Astrocyte of the hippocampus (primary cell): Measurements from ENCODE around the gene SOD3.
A peak's percentile ranks its signal among the peaks of the same experiment; 100 is the strongest.

Source experiments
- DNase-seq: peaks from one replicate; pipeline ENCODE4 v3.0.0; 2011; ENCODE audit warnings: low read depth, low spot score

SOD3 gene

DNA sequence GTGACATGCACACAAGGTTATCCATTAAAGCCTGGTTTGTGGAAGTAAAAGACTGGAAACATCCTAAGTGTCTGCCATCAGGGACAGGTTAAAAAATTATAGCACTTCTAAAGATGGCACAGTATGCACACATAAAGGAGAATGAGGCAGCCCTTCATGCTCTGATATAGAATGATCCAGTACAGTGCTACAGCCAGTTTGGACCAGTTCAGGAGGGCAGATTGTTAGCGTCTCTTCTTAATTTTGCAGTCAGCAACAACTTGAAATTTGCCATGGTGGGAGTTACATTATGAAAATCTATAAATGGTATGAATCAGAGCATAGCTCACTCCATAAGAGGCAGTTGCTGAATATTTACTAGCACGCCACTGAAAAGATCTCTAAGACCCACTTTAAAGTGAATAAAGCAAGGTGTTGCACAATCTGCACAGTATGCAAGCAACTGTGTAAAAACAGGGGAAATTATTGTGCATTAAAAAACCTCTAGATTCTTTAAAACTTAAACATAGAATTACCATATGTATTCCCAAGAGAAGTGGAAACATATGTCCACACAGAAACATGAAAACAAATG, 20.3 kb upstream of the SOD3 start:
- no peak for DNase-seq

DNA sequence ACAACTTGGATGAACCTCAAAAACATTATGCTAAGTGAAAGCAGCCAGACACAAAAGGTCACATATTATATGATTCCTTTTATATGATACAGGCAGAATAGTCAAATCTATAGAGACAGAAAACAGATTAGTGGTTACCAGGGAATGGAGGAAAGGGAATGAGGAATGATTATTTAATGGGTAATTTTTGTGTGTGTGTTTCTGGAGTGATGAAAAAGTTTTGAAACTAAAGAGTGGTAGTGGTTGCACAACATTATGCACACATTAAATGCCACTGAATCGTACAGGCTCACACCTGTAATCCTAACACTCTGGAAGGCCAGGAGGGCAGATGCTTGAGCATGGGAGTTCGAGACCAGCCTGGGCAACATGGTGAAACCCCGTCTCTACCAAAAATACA, 19.6 kb upstream of the SOD3 start:
- no peak for DNase-seq

DNA sequence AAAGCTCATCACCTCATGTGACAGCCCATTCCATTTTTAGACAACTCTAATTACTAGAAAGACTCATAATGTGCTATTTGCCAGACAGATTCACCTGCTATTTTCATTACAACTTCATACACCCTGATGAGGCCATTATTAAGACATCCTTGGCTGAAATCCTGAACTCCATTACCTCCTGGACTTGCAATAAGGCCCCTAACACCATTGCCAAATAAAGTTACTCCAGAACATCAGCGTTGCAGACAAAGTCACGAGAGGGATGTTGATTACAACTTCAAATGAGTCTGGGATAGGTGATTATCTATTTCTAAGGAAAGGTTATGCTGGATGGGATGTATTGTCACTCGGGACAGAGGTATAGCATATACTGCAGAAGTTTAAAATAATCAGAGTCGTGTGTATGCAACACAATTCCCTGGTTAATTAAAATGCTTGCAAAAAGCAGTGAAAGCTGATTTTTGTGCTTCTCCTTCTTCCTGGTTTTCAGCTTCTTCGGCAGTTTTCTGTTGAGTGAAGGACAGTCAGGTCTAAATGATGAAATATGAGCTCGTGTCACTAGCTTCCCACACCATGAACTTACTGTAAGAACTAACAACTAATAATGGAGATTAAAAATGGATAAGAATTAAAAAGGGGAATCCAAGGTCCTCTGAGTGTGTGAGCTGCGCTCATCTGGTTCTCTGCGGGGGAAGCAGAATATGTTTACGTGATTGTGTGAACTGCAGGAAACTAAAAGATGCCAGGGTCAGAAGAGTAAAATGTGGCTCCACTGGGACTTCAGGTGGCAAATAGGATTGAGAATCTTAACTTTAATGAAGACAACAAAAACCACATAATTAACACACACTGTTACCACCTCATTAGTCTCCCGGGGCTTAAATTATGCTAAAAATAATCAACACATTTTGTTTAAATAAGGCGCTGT, 17.6 kb upstream of the SOD3 start:
- no peak for DNase-seq

DNA sequence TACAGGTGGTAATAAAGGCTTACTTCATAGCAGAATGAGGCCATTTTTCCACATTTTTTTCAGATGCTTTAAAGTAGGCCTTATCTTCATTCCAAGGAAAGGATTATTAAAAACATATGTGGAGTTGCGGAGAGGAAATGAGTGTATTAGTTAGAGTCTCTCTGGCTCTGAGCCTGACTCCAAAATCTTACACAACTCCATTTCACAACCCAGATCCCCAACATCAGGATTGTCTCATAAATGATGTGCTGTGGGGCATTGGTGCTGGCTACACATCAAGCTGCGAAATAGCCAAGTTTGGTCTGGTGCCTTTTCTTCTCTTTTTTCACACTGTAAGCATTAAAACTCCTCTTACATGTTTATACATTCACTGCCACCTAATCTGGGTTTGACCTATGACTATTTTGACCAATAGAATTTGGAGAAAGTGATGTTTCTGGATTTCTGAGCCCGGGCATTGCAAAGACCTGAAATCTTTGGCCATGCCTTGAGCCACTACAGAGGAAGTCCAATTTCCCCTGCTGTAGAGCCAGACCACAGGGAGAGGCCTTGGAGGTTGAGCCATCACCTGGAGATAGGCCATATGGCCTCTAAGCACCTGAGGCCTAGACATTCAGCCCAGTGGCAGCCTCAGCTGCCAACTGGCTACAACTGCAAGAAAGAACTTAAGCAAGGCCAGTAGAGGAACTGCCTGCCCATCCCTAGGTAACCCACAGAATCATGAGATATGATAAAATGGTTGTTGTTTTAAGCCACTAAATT, 16.7 kb upstream of the SOD3 start:
- DNase-seq: peak; percentile 31

DNA sequence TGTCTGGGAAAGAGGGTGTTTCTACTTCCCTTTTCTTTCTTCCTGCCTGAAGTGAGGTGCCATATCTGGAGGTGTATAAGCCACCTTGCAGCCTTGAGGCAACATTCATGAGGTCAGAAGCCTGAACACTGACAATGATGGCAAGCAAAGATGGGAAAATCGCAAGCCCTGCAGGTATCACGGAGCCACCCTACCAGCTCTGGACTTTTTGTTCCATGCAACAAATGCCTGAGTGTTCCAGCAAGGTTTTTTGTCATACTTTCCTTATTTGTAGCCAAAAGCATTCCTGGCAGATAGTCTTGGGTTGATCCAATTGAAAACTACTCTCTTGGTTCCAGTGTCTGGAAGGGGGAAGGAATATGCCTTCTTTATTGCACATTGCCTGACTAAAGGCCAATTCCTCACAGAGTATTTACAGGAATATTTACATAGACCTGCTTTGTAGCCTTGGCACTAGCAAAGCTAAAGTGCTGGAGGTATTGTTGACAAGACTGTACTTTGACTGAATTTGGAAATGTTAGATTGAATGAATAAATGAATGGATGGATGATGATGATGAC, 14.4 kb upstream of the SOD3 start:
- no peak for DNase-seq

DNA sequence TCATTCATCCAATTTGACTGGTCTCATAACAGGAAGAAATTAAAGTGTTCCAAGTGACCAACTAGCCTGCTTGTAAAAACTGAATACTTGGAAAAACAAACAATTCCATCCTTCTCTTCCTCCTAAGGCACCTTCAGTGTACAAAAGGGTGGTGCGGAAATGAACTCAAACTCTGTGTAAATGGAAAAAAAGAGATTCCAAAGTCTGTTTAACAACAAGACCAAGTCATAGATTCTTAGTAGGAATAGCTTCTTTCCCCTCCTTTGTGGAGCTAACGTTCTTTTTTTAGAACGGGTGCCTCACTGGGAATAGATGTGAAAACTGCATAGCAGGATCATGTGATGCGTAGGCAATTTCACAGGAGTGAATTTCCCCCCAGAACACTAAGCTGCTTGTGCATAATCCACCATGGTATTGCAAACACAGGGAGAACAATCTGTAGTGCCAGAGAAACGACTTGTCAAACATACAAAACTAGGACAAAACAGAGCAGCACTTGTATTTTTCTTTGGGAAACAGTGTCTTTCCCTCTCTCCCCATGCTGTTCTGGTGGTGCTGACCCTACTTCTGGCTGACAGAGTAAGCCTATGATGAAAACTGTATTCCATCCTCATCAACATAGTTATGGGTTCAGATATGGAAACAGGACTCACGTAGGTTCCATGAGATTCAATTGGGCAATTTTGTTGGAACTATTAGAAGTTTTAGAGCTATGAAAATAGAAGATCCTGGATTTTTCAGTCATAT, 13.2 kb upstream of the SOD3 start:
- DNase-seq: no peak

DNA sequence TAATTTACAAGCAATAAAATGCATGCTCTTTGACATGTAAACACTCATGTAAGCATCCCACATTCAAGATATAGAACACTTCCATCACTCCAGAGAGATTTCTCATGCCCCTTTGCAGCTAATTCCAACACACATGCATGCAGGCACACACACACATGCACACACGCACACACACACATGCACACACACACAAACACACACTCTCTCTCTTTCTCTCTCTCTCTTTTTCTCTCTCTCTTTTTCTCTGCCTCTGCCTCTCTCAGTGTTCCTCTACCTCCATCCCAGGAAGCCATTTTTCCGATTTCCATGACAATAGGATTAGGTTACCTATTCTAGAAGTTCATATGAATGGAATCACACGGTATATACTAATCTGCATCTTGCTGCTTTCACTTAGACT, 11.9 kb upstream of the SOD3 start:
- no peak for DNase-seq

DNA sequence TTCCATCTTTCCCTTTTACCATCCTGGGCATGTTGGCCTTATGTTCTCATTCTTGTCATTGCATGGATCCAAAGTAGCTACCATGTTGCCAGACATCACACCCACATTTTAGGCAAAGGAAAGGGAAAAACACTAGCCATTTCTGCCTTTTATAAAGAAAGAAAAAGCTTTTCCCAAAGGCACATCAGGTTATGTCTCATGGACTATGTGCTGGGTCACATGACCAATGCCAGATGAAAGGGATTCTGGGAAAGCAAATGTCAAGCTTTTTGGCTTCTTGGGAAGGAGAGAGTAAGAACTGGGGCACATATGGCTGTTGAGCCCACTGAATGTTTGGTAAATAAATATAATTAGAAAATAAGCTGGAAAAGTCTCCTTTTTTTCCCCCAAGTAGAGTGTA, 4.3 kb upstream of the SOD3 start:
- no peak for DNase-seq

DNA sequence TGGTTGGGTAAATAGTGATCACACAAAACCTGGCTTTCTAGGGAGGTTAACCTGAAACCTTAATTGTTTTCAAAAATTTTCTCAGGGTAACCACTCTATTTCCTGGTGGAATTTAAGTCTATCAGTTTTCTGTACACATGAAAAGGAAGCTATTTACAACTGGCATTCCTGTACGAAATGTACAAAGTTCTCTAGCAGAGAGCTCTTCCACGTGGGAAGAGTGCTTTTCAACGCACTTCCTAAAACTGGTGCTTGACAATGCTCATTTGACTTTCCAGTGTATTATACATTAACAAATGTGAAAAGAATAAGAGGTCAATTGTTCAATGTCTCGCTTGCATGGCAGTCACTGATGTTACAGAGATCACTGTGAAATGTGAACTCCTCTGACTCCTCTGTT, 2.8 kb upstream of the SOD3 start:
- DNase-seq: no peak

DNA sequence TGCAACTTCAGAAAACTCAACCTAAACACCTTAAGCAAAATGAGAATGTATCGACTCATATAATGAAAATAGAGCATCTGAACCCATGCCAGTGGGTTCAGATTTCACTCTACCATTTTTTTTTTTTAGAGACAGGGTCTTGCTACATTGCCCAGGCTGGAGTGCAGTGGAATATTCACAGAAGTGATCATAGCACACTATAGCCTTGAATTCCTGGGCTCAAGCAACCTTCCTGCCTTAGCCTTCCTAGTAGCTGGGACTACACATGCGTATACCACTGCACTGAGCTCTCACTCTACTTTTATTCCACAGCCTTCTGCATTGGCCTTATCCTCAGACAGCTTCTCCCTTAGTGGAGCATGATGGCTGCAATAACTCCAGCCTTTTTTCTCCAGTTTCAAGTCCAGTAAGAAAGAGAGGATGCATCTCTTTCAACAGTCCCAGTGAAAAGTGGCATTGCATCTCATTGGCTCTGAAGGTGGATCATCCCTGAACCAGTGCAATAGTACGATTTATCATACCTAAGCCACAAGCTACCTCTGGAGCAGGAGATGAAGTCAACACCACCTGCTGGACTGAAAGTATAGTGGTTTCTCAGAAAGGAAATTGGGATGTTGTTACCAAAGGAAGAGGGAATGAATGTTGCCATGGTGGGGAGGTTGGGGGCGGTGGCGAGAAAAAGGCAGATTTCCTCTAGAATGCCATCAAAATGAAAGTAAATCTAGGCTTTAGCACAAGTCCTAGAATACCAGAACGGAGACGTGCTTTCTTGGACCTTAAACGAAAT, 2.0 kb upstream of the SOD3 start:
- DNase-seq: no peak

DNA sequence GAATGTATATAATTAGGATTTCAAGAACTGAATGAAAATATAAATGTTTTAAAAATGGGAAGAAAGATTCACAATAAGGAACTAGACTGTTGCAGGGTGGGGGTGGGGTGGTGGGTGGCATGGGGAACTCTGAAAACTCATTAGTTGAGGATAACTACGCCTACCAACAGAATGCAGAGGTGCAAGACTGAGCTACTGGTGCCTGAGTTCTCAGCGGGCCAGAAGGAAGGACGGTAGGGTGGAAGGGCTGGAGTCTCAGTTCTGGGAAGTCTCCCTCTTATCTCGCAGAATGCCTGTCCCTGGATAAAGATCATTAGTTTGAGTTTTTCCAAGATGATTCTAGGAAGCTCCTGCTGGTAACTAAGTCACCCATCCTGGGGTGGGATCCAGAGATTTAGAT, 1.3 kb upstream of the SOD3 start:
- no peak for DNase-seq

DNA sequence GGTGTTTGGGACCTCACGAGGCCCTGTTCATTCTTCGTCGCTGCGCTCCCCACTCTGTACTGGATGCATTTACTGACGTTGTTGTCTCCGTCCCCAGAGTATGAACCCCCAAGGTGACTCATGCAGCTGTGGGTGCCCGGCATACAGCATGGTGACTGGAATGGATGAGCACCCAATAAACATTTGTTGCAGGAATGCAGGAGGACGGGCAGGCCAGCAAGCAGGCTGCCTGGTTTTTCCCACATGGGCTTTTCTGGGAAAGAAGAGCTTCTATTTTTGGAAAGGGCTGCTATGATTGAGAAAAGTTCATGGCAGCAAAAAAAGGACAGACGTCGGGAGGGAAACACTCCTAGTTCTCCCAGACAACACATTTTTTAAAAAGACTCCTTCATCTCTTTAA, 893 bp upstream of the SOD3 start:
- DNase-seq: no peak

DNA sequence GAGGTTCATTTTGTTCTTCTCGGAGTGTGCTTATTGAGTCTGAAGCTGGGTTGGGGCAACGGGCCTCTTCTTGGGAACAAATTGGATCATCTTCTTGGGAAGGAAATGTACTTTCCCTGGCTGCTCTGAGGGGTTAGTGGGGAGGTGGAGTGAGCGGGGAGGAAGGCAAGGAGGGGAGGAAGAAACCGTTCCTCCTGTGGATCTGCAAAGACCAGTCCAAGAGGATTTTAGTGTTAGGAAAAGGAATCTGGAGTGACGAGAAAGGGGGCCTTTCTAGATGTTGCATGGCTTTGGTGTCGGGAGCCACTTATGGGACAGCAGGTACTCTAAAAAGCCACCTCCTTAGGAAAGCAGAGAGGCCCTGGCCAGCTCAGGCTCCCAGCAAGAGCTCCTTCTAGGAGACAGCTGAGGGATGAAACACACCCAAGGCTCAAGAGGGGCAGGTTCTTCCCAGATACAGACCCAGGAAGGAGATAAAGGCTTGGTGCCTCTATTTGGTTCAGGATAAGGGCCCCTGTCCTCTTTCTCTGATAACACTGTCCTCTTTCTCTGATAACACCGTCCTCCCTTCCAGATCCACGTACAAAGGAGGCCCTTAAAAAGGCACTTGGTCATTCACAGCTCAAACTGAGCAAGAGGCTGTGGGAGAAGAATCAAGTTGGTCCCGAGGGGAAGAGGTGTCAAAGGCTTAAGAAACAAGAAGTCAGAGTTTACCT, 451 bp downstream of the SOD3 start:
- no peak for DNase-seq

DNA sequence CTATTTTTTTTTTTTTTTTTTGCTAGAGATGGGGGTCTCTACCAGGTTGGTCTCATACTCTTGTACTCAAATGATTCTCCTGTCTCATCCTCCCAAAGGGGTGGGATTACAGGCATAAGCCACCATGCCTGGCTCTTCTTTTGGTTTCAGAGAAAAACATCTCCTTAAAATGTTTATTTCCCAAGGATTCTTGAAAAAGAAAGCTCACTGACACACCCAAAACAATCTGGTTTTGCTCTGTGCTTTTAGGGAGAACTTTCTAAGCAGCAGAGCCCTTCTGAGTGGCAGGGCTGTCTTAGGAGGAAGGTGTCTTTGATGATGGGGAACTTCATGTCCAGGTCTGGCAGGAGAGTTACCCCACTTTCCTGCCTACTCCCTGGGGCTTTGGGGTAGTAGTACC, 1.2 kb downstream of the SOD3 start:
- DNase-seq: no peak

DNA sequence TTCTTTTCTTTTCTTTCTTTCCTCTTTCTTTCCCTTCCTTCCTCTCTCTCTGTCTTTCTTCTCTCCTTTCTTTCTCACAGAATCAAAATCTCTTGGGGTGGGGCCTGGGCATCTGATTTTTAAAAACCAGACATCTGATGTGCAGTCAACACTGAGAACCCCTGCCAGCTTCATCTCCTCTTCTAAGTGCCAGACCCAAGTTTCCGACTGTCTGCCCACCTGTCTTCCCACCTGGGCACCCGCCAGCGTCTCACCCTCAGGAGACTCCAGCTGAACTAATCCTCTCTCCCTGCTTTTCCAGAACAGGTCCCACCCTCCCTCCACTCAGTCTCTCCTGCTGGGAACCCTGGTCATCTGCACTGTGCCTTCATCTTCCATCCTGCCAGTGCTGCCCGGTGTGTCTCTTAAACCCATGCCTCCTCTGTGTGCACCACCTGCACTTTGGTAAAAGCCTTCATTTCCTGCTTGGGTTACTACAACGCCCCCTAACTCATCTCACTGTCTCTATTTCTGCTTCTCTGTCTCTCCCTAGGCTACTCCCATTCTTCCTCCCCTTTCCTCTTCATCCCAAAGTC, 2.8 kb downstream of the SOD3 start:
- DNase-seq: no peak

DNA sequence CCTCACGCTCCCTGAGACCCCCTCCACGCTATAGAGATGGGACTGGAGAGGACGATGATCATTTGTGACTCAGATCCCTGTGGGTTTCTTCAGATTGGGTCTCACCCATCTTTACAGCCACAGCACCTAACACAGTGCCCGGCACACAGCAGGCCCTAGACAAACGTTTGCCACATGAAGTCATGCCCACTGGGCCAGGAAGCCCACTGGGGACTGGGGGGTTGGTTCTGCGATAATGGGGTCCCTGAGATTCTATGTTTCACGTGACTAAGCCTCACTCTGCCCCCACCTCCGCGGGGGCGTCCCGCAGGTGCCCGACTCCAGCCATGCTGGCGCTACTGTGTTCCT, 3.8 kb downstream of the SOD3 start:
- no peak for DNase-seq

DNA sequence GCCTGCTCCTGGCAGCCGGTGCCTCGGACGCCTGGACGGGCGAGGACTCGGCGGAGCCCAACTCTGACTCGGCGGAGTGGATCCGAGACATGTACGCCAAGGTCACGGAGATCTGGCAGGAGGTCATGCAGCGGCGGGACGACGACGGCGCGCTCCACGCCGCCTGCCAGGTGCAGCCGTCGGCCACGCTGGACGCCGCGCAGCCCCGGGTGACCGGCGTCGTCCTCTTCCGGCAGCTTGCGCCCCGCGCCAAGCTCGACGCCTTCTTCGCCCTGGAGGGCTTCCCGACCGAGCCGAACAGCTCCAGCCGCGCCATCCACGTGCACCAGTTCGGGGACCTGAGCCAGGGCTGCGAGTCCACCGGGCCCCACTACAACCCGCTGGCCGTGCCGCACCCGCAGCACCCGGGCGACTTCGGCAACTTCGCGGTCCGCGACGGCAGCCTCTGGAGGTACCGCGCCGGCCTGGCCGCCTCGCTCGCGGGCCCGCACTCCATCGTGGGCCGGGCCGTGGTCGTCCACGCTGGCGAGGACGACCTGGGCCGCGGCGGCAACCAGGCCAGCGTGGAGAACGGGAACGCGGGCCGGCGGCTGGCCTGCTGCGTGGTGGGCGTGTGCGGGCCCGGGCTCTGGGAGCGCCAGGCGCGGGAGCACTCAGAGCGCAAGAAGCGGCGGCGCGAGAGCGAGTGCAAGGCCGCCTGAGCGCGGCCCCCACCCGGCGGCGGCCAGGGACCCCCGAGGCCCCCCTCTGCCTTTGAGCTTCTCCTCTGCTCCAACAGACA, 4.4 kb downstream of the SOD3 start:
- DNase-seq: peak; percentile 47

DNA sequence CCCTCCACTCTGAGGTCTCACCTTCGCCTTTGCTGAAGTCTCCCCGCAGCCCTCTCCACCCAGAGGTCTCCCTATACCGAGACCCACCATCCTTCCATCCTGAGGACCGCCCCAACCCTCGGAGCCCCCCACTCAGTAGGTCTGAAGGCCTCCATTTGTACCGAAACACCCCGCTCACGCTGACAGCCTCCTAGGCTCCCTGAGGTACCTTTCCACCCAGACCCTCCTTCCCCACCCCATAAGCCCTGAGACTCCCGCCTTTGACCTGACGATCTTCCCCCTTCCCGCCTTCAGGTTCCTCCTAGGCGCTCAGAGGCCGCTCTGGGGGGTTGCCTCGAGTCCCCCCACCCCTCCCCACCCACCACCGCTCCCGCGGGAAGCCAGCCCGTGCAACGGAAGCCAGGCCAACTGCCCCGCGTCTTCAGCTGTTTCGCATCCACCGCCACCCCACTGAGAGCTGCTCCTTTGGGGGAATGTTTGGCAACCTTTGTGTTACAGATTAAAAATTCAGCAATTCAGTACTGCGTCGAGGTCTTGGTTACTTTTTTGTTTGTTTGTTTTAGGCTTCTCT, 5.0 kb downstream of the SOD3 start:
- DNase-seq: no peak
